Breast epithelium (tissue), 3 donors: ENCODE data around the gene TCERG1L.

ENCODE experiments used
- POLR2A ChIP-seq: fragments of 450-650 bp; IDR thresholded peaks from one replicate; pipeline ENCODE4 v1.6.1; 2016; ENCODE audit warnings: antibody characterized with exemption, mild to moderate bottlenecking, moderate library complexity
- POLR2AphosphoS5 ChIP-seq, 3 donors: sonication (generic); formaldehyde crosslinking; IDR thresholded peaks; one replicate each; pipeline ENCODE4 v1.6.1; 2017; ENCODE audit warnings: antibody characterized with exemption in 3 of 3
- TF ChIP-seq, protein P1 (sequence below), 3 donors: fragments of 450-650 bp; IDR thresholded peaks; one replicate each; pipeline ENCODE4 v1.5.1; 2016 to 2017; ENCODE audit warnings: antibody characterized with exemption in 3 of 3, mild to moderate bottlenecking in 3 of 3, moderate library complexity in 3 of 3

- TF ChIP-seq, protein P1, sequence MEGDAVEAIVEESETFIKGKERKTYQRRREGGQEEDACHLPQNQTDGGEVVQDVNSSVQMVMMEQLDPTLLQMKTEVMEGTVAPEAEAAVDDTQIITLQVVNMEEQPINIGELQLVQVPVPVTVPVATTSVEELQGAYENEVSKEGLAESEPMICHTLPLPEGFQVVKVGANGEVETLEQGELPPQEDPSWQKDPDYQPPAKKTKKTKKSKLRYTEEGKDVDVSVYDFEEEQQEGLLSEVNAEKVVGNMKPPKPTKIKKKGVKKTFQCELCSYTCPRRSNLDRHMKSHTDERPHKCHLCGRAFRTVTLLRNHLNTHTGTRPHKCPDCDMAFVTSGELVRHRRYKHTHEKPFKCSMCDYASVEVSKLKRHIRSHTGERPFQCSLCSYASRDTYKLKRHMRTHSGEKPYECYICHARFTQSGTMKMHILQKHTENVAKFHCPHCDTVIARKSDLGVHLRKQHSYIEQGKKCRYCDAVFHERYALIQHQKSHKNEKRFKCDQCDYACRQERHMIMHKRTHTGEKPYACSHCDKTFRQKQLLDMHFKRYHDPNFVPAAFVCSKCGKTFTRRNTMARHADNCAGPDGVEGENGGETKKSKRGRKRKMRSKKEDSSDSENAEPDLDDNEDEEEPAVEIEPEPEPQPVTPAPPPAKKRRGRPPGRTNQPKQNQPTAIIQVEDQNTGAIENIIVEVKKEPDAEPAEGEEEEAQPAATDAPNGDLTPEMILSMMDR (IDR thresholded peaks at IDR 0.05) = no peak
- TF ChIP-seq POLR2A (no peak), POLR2AphosphoS5 (IDR thresholded peaks at IDR 0.05) (no peak)
Measured at GRCh38 chr10:131119626-131120355, 191.7 kb downstream of the TCERG1L start.
